Stimulated activated CD8-positive, alpha-beta memory T cell treated with anti-CD3 and anti-CD28 coated beads, Interleukin-4, amount 100 ng/mL, for 1 hour (primary cell): ENCODE measurements around the gene ZNF835.

Experiments used
- DNase-seq, 2 donors: peaks; one replicate each; pipeline ENCODE4 v3.0.0-alpha.2; 2020; ENCODE audit warnings: low read depth in 2 of 2, low spot score in 1 of 2

ZNF835 gene

DNA sequence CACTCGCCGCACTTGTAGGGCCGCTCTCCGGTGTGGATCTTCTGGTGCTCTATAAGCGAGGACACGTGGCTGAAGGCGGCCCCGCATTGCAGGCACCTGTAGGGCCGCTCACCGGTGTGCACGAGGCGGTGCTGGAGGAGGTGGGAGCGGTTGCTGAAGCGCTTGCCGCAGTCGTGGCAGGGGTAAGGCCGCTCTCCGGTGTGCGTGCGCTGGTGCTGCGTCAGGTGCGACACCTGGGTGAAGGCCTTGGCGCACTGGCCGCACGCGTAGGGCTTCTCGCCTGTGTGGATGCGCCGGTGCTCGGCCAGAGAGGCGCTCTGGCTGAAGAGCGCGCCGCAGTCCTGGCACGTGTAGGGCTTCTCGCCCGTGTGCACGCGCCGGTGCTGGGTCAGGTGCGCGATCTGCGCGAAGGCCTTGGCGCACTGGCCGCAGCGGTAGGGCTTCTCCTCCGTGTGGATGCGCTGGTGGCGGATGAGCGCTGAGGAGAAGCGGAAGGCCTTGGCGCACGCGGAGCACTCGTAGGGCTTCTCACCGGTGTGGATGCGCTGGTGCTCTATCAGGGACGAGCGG, 7.5 kb downstream of the ZNF835 start:
- no peak for DNase-seq

DNA sequence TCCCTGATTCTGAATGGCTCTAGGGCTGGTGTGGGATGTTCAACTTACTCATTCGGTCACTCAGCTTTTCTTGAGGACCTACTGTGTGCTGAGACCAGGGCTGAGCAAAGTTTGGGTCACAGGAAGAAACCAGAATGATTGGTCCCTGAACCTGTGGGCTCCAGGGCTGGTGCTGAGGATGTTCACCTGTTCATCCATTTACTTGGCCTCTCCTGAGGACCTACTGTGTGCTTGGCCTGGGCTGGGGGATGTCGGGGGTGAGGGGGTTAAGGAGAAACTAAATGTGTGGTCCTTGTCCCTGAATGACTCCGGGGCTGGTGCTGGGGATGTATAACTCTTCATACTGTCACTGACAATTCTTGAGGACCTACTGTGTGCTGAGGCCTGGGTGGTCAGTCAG, 10.3 kb downstream of the ZNF835 start:
- no peak for DNase-seq

DNA sequence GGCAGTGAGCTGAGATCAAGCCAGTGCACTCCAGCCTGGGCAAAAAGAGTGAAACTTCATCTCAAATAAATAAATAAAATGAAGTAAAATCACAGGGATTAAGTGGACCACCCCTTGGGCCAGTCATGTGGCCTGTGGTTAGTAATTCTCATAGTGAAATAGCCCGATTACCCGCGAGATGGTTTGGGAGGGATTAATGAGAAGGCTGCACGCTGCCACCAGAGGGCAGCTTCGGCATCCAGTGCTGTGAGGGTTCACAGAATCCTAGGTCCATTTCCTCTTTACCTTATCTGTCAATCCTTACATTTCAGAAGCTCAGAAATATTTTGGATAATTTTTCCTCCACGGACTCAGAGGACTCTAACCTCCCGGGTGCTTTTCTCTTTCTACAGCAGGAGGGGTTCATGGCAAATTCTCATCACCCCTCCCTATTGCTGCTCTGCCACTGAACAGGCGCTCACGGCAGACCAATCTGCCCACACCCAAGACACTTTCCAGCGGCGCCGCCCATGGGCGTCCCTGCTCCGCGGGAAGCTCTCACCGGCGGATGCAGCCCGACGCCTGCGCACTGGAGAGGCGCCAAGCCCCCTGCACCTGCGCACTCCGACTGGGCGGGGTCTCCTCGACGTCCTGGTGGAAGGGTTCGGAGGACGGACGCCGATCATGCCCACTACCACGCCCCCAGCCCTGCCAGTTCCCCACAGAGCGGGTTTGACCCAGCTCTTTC, 11.0 kb downstream of the ZNF835 start:
- DNase-seq, result no peak

DNA sequence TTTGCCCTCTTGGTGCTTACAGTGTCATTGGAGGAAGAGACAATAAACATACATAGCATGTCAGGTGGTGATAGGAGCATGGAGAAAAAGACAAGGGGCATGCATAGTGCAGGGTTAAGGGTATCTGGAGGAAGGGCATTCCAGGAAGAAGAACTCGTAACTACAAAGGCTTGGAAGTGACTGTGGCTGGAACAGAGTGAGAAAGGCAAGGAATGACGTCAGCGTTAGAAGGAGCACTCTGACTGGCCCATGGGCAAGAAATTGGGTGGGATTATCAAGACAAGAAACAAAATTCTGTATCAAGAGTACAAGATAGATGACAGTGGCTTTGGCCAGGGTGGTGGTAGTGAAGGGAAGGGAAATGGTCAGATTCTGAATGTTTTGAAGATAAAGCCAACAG, 17.4 kb downstream of the ZNF835 start:
- DNase-seq, result no peak

- no peak for DNase-seq
Observed at GRCh38 chr19:56643460-56643955, 28.0 kb downstream of the ZNF835 start.

GRCh38 chr19:56642711-56643459, 28.7 kb downstream of the ZNF835 start, which contains the start of gene SMIM17:
SMIM17 (plus strand) TSS chr19:56643159; CDS start chr19:56645668, 2,509 bp downstream.
- no peak for DNase-seq

- no peak for DNase-seq
Observed at GRCh38 chr19:56639217-56639616, 32.3 kb downstream of the ZNF835 start.

DNA sequence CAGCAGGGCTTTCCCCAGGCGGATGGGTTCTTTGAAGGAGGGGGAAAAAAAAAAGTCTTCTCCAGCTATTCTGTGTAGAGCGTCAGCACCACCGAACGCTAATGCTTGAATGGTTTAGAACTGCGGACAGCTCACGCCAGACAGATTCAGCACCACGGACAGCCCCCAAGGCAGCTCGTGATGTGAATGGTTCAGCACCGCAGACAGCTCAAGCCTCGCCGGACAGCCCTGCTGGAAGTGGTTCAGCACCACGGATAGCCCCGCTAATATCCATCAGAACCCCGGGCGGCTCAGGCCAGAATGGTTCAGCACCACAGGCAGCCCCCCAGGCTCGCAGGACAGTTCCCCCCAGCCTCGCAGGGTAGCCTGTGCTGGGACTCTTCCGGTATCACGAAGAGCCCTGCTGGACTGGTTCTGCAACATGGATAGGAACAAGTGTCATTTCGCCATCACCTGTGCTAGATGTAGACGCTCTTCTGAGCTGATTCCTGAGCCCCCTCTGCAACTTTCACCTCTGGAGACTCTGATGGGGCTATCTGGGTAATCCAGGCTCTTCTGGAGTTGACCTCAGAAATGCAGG, 33.5 kb downstream of the ZNF835 start:
- DNase-seq, result no peak

DNA sequence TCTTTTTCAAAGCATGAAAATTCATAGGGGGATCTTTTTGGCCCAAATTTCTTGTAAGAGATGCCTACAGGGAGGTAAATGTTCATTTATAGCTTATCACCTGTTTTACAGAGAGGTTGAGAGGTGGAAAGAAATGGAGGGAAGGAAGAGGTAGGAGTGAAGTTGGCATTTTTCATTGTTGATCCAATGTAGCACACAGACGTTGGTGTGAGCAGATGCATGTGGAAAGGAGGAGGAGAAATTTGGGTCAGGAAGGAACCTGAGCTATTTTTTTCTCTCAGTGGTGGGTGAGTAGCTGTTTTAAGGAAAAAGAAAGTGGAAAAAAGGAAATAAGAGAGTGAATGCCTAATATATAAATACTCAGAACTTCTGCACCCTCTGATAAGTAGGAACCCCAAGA, 38.5 kb downstream of the ZNF835 start:
- DNase-seq, result no peak

GRCh38 chr19:56625708-56626107, 45.8 kb downstream of the ZNF835 start:
- no peak for DNase-seq

DNA sequence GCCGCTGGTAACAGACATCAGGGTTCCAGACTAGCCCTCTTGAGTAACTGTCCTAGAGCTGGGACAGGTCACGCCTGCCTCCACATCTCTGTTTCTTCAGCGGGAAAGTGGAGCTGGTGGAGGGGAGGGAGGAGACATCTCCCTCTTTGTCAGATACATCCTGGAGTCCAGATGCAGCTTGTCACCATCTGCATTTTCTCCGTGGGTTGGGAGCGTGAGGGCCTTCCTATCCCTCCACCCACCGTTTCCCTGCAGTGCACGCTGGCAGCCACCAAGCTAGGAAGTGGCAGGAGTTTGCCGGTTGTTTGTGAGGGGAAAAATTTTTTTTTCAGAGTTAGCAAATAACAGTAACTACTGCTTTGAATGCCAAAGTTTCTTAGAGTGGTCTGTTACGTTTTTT, 48.6 kb downstream of the ZNF835 start:
- DNase-seq, result no peak

DNA sequence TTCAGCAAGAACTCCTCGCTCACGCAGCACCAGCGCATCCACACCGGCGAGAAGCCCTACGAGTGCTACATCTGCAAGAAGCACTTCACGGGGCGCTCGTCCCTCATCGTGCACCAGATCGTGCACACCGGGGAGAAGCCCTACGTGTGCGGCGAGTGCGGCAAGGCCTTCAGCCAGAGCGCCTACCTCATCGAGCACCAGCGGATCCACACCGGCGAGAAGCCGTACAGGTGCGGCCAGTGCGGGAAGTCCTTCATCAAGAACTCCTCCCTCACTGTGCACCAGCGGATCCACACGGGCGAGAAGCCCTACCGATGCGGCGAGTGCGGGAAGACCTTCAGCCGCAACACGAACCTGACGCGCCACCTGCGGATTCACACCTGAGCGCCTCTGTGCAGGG, 49.2 kb downstream of the ZNF835 start:
- no peak for DNase-seq

- no peak for DNase-seq
Observed at GRCh38 chr19:56619121-56619520, 52.4 kb downstream of the ZNF835 start.

GRCh38 chr19:56617531-56617930, 54.0 kb downstream of the ZNF835 start:
- no peak for DNase-seq

GRCh38 chr19:56613639-56614038, 57.9 kb downstream of the ZNF835 start:
- DNase-seq, result no peak

GRCh38 chr19:56612737-56613136, 58.8 kb downstream of the ZNF835 start:
- no peak for DNase-seq
